Stimulated activated CD4-positive, alpha-beta T cell treated with anti-CD3 and anti-CD28 coated beads, Interleukin-1b, Interleukin-23, amount 100 ng/mL, for 1 hour (primary cell): ENCODE measurements around the gene CRELD2.
A peak's percentile ranks its signal among the peaks of the same experiment; 100 is the strongest.

Experiments
- DNase-seq, 2 donors: peaks; one replicate each; pipeline ENCODE4 v3.0.0-alpha.2; 2020; ENCODE audit warnings: low read depth in 2 of 2

Gene CRELD2, protein sequence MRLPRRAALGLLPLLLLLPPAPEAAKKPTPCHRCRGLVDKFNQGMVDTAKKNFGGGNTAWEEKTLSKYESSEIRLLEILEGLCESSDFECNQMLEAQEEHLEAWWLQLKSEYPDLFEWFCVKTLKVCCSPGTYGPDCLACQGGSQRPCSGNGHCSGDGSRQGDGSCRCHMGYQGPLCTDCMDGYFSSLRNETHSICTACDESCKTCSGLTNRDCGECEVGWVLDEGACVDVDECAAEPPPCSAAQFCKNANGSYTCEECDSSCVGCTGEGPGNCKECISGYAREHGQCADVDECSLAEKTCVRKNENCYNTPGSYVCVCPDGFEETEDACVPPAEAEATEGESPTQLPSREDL

DNA sequence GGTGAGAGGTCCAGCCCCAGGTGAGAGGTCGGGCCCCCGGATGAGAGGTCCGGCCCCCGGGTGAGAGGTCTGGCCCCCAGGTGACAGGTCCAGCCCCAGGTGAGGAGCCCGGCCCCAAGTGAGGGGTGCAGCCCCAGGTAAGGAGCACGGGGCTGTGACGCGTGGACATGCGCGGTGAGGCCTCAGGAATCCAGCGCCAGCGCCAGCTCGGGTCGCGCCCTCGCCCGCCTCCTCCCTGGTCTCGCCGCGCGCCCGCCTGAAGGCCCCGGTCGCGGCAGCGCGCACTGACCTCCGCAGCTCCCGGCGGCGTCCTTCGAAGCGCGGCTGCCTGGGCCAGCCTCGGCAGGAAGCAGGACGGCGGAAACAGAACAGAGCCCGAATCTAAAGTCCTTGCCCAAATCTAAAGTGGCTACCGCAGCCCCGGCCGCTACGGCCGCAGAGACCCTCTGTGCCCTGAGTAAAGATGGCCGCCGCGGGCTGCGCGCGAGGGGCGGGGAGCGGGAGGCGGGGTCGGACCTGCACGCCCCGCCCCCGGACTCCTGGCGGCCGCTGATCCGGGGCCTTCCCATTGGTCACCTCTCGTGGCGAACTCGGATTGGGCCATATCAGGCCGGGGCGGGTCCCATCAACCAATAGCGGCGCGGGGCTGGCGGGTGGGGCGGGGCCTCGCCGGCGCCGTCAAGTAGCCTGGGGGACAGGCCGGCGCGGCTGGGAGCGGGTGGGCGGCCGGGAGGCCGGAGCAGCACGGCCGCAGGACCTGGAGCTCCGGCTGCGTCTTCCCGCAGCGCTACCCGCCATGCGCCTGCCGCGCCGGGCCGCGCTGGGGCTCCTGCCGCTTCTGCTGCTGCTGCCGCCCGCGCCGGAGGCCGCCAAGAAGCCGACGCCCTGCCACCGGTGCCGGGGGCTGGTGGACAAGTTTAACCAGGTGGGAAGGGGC lies at the start of gene CRELD2, which contains the start of gene ALG12:
CRELD2 (plus strand) TSS at position 661 of the 937 bp plus-strand sequence; CDS start at position 797, 136 bp downstream.
ALG12 (minus strand) TSS at position 465 of the 937 bp plus-strand sequence. CDS start 4,673 bp downstream, outside the sequence.
- DNase-seq, result peak; percentile 92 to 94

DNA sequence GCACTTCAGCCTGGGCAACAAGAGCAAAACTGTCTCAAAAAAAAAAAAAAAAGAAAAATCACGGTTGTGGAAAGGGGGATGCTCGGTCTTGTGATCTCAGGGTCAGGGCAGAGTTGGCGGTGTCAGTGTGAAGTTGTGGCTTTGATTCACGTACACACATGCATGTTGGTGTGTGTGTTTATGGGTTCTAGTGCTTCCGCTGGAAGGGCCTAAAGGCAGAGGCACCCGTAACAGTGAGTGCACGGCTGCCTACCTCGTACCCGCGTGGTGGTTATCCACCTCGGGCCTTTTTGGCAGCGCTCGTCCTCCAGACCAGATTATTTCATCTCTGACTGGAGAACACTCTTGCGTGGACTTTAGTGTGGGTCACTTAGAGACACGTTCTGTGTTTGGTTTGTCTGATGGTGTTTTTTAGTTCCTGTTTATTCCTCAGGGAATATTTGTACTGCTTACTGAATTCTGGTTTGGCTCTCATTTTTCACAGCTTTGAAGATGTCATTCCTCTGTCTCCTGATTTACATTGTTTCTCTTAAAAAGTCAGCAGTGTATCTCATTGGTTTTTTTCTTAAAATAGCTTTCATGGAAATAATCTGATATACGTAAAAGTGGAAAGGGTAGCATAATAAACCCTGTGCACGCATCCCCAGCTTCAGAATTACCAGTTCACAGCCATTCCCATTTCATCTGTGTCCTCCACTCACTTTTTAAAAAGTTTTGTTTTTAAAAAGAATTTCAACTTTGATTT lies 49.2 kb upstream of the CRELD2 start:
- no peak for DNase-seq

DNA sequence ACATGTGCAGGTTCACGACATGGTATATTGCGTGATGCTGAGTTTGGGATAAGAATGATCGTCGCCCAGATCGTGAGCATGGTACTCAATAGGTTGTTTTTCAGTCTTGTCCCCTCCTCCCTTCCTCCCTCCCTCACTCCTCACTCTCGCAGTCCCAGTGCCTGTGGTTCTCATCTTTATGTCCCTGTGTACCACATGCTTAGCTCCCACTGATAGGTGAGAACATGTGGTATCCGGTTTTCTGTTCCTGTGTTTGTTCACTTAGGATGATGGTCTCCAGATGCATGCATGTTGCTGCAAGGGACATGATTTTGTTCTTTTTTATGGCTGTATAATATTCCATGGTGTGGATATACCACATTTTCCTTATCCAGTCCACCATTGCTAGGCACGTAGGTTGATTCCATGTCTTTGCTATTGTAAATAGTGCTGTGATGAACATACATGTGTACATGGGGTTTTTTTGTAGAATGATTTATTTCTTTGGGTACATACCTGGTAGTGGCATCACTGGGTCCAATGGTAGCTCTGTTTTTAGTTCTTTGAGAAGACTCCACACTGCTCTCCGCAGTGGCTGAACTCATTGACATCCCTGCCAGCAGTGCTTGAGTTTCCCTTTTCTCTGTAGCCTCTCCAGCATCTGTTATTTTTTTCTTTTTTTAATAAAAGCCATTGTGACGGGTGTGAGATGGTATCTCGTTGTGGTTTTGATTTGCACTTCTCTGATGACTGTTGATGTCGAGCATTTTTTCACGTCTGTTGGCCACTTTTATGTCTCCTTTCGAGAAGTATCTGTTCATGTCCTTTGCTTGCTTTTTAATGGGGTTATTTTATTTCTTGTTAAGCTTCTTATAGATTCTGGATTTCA lies 48.4 kb upstream of the CRELD2 start:
- DNase-seq, result no peak

DNA sequence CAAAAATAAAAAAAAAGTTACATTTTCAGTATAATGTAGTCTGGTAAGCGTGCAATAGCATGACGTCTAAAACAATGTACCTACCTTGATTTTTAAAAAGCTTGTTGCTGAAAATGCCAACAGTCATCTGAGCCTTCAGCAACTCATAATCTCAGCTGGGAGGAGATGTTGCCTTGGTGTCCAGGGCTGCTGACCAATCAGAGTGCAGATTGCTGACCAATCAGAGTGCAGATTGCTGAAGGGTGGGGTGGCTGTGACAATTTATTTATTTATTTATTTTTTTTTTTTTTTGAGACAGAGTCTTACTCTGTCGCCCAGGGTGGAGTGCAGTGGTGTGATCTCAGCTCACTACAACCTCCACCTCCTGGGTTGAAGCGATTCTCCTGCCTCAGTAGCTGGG lies 47.0 kb upstream of the CRELD2 start:
- DNase-seq, result no peak

DNA sequence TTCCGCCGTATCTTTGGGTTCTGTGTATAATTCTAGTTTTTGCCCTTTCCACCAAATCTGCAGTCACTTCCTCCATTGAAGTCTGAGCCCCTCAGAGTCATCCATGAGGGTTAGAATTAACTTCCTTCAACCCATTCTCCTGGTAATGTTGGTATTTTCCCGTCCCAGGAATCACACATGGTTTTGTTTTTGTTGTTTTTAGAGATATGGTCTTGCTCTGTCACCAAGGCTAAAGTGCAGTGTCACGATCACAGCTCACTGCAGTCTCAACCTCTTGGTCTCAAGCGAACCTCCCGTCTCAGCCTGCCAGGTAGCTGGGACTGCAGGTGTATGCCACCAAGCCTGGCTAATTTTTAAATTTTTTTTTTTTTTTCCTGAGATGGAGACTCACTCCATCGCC lies 46.1 kb upstream of the CRELD2 start:
- no peak for DNase-seq

DNA sequence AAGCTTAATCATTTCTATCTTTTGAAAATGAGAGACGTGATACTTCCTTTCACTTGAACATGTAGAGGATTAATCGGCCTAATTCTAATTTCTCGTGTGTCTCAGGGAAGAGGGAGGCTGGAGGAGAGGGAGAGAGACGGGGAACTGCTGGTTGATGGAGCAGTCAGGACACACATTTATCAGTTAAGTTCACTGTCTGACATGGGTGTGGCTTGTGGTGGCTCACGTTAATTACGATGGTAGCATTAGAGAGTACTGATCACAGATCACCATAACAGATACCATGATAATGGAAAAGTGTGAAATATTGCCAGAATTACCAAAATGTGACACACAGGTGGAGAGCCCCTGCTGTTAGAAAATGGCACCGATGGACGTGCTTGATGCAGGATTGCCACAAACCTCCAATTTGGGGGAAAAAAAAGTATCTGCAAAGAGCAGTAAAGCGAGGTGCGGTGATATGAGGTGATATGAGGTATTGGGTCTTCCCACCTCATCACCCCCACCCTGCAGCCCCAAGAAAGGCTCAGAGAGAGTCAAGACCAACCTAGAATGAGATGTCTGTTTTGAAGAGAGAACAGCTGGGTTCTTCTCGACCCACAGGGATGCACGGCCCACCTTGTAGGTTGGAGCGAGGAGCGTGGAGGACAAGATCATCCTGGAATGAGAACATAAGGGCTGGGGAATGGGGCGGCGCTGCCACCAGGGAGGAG lies 45.0 kb upstream of the CRELD2 start:
- DNase-seq, result no peak

DNA sequence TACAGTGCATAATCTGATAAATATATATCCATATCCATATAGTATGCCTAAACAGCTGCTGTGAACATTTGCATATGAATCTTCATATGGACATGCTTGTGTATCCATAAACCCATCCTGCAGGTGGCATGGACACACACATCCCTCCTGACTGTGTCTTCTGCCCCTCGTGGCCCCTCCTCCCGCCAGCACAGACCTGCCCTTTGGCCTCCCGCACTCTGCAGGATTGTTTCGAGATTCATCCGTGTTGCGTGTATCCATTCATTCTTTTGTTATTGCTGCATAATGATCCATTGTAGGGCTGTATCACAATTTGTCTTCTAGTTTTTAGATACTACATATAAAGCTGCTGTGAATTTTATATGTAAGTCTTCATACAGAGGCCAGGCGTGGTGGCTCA lies 40.8 kb upstream of the CRELD2 start:
- no peak for DNase-seq

DNA sequence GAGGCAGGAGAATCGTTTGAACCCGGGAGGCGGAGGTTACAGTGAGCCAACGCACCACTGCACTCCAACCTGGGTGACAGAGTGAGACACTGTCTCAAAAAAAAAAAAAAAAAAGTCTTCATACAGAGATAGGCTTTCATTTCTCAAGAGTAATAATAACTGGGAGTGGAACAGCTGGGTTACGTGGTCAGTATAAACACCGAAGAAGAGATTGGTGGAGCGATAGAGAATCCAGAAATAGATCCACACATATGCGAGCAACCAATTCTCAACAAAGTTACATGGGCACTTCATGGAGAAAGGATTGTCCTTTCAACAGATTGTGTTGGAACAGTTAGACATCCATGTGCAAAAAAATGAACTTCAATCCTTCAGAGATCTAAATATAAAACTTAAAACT lies 40.2 kb upstream of the CRELD2 start:
- DNase-seq, result no peak

DNA sequence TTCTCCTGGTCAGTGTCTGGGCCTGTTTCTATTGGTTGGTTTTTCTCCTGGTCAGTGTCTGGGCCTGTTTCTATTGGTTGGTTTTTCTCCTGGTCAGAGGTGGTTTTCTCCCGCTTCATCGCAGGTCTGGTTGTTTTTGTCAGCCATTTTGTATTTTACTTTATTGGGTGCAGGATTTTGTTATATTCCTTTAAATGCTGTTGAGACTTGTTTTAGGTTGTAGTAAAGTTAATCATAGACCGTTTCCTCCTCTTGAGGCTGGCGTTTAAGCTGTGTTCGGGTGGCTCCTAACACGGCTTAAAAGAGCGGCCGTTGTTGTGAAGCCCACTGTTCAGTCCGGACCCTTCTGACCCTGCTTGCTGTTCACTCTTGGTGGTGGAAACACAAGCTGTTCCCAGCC lies 38.6 kb upstream of the CRELD2 start:
- no peak for DNase-seq

DNA sequence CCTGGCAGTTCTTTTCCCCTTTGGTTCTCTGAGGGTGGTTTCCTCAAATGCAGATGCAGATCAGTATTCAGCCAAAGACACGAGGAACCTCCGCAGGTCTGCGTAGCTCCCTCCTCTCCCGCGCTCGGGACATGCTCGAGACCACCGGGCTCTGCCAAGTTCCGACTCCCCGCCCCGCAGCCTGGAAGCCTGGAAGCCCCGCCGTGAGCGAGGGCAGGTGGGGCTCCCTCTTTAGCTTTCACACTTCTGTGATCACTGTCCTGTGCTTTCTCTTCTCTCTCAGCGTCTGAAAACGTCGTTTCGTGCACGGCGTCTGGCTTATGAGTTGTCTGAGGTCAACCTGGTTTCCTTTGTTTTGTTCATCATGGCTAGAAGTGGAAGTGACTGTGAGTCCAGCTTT lies 38.2 kb upstream of the CRELD2 start:
- no peak for DNase-seq

DNA sequence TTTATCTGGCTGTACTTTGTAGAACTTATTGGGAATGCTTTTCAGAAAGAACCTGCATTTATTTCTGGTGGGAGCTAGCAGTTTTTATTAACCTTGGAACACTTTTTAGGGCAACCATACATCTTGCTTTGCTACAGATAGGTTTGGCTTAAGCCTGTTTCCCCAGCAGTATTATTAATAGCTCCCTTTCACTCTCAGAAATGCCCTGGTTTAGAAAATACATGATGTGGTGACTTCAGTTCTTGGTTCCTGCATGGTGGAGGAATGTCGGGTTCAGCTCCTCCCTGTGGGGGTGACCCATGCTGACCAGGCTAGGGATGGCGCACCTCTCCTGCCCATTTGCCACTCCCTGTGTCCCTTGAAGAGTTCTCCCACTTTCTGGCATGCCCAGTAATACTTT lies 36.6 kb upstream of the CRELD2 start:
- no peak for DNase-seq

DNA sequence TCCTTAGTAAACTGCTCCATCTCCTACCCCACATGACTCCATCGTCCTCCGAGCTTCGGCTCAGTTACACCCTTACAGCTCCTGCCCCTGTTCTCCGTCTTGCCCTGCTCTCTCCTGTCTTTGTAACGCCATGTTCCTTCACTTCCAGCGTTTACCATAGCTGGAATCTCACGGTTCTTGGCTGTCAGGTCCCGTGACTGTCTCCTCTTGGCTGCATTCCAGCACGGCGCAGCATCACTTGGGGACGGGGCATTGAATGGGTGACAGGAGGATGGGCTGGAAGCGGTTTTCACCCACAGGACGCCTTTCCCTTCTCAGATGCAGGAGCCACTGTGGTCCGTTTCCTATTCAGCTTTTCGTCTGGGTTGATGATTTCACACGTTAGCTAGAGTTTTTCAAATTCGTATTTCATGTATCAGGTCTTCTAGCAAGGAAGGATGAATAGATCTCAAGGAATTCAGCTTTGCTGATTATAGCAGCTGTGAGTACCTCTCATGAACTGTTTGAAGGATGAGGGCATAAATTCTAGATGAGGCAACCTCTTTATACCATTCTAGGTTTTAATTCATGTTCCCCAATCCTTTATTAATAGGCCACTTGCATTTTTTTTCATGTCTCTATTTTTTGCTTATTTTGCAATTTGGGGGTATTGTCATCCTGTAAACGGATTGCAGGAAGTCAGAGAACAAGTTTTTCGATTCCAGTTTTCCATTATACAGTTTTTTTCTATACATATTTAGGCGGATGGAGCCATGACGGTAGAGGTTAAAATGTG lies 35.7 kb upstream of the CRELD2 start:
- DNase-seq, result no peak

DNA sequence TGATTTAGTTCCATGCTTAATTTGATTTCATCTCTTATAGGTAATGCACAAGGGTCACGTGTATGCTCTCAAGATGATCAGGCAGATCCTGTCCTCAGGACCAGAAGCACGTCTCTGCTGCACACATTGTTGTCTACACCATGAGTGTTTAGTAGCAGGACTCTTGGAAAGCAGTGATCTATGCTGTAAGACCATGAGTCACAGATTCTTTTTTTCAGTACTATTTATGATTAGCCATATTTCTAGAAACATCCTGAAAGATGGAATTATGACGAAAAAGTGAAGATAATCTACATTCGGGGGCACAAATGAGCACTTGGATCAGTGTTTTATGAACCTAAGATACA lies 35.2 kb upstream of the CRELD2 start:
- no peak for DNase-seq

DNA sequence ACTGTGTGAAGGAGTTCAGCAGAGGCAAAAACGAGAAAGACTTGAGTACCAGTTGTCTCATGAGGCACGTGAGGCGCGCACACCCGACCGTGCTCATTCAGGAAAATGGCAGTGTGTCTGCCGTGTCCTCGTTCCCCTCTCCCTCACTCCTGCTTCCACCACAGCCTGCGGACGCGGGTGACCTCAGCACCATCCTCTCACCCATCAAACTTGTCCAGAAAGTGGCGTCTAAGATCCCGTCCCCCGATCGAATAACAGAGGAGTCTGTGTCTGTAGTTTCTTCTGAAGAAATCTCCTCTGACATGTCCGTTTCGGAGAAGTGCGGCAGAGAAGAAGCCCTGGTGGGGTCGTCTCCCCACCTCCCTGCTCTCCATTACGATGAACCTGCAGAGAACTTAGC lies 34.4 kb upstream of the CRELD2 start:
- no peak for DNase-seq

DNA sequence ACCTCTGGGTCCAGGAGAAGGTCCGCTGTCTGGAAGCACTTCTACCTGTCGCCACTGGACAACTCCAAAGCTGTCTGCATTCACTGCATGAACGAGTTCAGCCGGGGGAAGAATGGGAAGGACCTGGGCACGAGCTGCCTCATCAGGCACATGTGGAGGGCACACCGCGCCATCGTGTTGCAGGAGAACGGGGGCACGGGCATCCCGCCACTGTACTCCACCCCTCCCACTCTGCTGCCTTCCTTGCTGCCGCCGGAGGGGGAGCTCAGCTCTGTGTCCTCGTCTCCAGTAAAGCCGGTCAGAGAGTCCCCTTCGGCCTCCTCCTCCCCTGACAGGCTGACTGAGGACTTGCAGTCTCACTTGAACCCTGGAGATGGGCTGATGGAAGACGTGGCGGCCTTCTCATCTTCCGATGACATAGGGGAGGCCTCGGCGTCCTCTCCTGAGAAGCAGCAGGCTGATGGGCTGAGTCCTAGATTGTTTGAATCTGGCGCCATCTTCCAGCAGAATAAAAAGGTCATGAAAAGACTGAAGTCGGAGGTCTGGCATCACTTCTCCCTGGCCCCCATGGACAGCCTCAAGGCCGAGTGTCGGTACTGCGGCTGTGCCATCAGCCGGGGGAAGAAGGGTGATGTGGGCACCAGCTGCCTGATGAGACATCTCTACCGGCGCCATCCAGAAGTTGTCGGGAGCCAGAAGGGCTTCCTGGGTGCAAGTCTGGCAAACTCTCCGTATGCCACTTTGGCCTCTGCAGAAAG lies 33.8 kb upstream of the CRELD2 start:
- no peak for DNase-seq

DNA sequence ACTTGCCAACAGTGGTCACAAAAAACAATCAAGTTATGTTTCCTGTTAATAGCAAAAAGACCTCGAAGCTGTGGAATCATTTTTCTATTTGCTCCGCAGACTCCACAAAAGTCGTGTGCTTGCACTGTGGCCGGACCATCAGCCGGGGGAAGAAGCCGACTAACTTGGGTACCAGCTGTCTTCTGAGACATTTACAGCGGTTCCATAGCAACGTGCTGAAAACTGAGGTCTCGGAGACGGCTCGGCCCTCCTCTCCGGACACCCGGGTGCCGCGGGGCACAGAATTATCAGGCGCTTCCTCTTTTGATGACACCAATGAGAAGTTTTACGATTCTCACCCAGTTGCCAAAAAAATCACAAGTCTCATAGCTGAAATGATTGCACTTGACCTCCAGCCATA lies 33.2 kb upstream of the CRELD2 start:
- DNase-seq, result no peak

DNA sequence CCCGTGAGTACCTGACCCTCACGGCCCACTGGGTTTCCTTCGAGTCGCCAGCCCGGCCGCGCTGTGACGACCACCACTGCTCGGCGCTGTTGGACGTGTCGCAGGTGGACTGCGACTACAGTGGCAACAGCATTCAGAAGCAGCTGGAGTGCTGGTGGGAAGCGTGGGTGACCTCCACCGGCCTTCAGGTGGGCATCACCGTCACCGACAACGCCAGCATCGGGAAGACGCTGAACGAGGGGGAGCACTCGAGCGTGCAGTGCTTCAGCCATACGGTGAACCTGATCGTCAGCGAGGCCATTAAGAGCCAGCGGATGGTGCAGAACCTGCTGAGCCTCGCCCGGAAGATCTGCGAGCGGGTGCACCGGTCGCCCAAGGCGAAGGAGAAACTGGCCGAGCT lies 32.6 kb upstream of the CRELD2 start:
- DNase-seq, result no peak

DNA sequence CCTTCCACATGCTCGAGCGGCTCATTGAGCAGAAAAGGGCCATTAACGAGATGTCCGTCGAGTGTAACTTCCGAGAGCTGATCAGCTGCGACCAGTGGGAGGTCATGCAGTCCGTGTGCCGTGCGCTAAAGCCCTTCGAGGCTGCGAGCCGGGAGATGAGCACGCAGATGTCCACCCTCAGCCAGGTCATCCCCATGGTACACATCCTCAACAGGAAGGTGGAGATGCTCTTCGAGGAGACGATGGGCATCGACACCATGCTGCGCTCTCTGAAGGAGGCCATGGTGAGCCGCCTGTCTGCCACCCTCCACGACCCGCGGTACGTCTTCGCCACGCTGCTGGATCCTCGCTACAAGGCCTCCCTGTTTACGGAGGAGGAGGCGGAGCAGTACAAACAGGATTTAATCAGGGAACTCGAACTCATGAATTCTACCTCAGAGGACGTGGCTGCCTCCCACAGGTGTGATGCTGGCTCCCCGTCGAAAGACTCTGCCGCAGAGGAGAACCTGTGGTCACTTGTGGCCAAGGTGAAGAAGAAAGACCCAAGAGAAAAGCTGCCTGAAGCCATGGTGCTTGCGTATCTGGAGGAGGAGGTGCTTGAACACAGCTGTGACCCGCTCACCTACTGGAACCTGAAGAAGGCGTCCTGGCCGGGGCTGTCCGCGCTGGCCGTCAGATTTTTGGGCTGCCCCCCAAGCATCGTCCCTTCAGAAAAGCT lies 31.9 kb upstream of the CRELD2 start:
- no peak for DNase-seq
